ENCODE data around the gene RNF14. TPM values are rescaled to one million over a fixed set of nuclear protein-coding genes. Genes with fewer than 3 reads are reported as not detected.

RNF14 gene
- total RNA-seq, 1 experiment from 2014 or later: 37.5 TPM

GRCh38 chr5:142017832-142018427 is 49.0 kb downstream of the RNF14 start:
- Histone ChIP-seq H3K4me2 (ENCODE audit: low read length) (no peak overlapping the region), H3K4me3 (replicated peaks in 1 of 2; ENCODE audit: low read depth in 1 of 2, low read length in 2 of 2) (no peak overlapping the region), H2AFZ (ENCODE audit: low read depth, low read length, poor library complexity, severe bottlenecking) (no peak overlapping the region), H3K9me3 (ENCODE audit: control insufficient read depth in 1 of 2, insufficient read depth in 1 of 2, low read depth in 1 of 2, low read length in 2 of 2) (no peaks in the 10 kb centered on the region), H3K9ac (ENCODE audit: low read length) (no peak overlapping the region), H3K27ac (ENCODE audit: low read depth, low read length) (no peak overlapping the region), H3K79me2 (ENCODE audit: insufficient read depth, low read length) (no peaks in the 10 kb centered on the region), H3K36me3 (ENCODE audit: control insufficient read depth in 1 of 2, insufficient read depth in 2 of 2, low read length in 2 of 2) (no peaks in the 10 kb centered on the region), H4K20me1 (ENCODE audit: insufficient read depth) (no peaks in the 10 kb centered on the region), H3K4me1 (ENCODE audit: control insufficient read depth in 1 of 2, insufficient read depth in 2 of 2, low read length in 2 of 2) (peaks cover 13 to 37% of the 10 kb centered on the region in 2 experiments), H3K9me2 (ENCODE audit: insufficient read depth) (no peaks in the 10 kb centered on the region), H3K27me3 (ENCODE audit: insufficient read depth, low read length) (no peaks in the 10 kb centered on the region)
- CTCF ChIA-PET: no interaction called here
- TF ChIP-seq ATF3 (IDR thresholded peaks at IDR 0.05) (no peak), CTCF (IDR thresholded peaks at IDR 0.05 in 2 of 3, conservative IDR thresholded peaks at IDR 0.05 in 1 of 3; ENCODE audit: borderline replicate concordance in 1 of 3, insufficient read depth in 1 of 3, low read depth in 2 of 3, low read length in 2 of 3) (no peak), EZH2 (IDR thresholded peaks at IDR 0.05) (no peak), TCF7L2 (IDR thresholded peaks at IDR 0.05; ENCODE audit: borderline replicate concordance, extremely low read depth, insufficient read depth, insufficient read length) (no peak), REST (IDR thresholded peaks at IDR 0.05; ENCODE audit: low read depth) (no peak), ZBTB33 (IDR thresholded peaks at IDR 0.05; ENCODE audit: extremely low read depth, insufficient replicate concordance, low read length) (no peak), SIN3A (IDR thresholded peaks at IDR 0.05; ENCODE audit: low read depth) (no peak), ZNF274 (IDR thresholded peaks at IDR 0.05; ENCODE audit: low read depth, low read length) (no peak), SRF (IDR thresholded peaks at IDR 0.05; ENCODE audit: low read depth) (no peak), EGR1 (IDR thresholded peaks at IDR 0.05; ENCODE audit: low read depth) (no peak), EZH2phosphoT487 (IDR thresholded peaks at IDR 0.05; ENCODE audit: borderline replicate concordance) (no peak), POLR2A (IDR thresholded peaks at IDR 0.05; ENCODE audit: borderline replicate concordance, extremely low read depth, insufficient read depth, insufficient read length) (no peak), MAX (IDR thresholded peaks at IDR 0.05) (no peak), FOSL1 (IDR thresholded peaks at IDR 0.05; ENCODE audit: low read depth) (no peak), YY1 (IDR thresholded peaks at IDR 0.05; ENCODE audit: extremely low read depth, insufficient replicate concordance, low read depth, low read length) (no peak)
- POLR2A ChIA-PET: no interaction called here
- RAD21 ChIA-PET (ENCODE audit: low non-redundant PET in 1 of 2, low total read pairs in 2 of 2, uncharacterized antibody in 2 of 2, unreplicated experiment in 2 of 2): no interaction called here
- no peak for ATAC-seq
- no TSS peak for BruUV-seq (replicated peaks)
- intact Hi-C loops (cut with micrococcal nuclease): no loop called here
- no peak for DNase-seq (ENCODE audit: low read depth, low spot score)

Measured in HCT116 (cell line).